Measurements from ENCODE around the gene TMEM178B. TPM values are rescaled to one million over a fixed set of nuclear protein-coding genes. Genes with fewer than 3 reads are reported as not detected.

TMEM178B gene
- total RNA-seq, 3 donors from 2014 or later (not counting 1 experiment from before 2014, with no cell fraction given) = not detected

GRCh38 chr7:141045126-141045841 is 28.6 kb upstream of the TMEM178B start:
- peaks cover 23 to 34% of the 10 kb centered on the region in 2 donors for H3K27me3 Mint-ChIP-seq (ENCODE audit: low read depth in 2 of 2)
- H3K9me3 Mint-ChIP-seq = no peaks in the 10 kb centered on the region
- Histone ChIP-seq H3K9me3 (ENCODE audit: control insufficient read depth, insufficient read depth, low read length) (no peaks in the 10 kb centered on the region), H3K4me3 (ENCODE audit: low read length) (no peak overlapping the region), H3K4me1 (ENCODE audit: control insufficient read depth, insufficient read depth, low read length) (no peaks in the 10 kb centered on the region), H3K36me3 (ENCODE audit: control insufficient read depth, insufficient read depth, low read length) (no peaks in the 10 kb centered on the region), H3K27me3 (ENCODE audit: control insufficient read depth, insufficient read depth, low read length) (peaks cover 6% of the 10 kb centered on the region), H3K27ac (ENCODE audit: low read length) (no peak overlapping the region)
- 52% methylated on average over 5 of the region's 7 CpGs for WGBS (ENCODE audit: insufficient coverage)
- no peak overlapping the region for H3K27ac Mint-ChIP-seq
- no peak overlapping the region for H3K4me3 Mint-ChIP-seq
- ATAC-seq = no peak
- intact Hi-C loops (cut with micrococcal nuclease) = no loop called here
- TF ChIP-seq, protein P1, sequence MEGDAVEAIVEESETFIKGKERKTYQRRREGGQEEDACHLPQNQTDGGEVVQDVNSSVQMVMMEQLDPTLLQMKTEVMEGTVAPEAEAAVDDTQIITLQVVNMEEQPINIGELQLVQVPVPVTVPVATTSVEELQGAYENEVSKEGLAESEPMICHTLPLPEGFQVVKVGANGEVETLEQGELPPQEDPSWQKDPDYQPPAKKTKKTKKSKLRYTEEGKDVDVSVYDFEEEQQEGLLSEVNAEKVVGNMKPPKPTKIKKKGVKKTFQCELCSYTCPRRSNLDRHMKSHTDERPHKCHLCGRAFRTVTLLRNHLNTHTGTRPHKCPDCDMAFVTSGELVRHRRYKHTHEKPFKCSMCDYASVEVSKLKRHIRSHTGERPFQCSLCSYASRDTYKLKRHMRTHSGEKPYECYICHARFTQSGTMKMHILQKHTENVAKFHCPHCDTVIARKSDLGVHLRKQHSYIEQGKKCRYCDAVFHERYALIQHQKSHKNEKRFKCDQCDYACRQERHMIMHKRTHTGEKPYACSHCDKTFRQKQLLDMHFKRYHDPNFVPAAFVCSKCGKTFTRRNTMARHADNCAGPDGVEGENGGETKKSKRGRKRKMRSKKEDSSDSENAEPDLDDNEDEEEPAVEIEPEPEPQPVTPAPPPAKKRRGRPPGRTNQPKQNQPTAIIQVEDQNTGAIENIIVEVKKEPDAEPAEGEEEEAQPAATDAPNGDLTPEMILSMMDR (IDR thresholded peaks at IDR 0.05) = no peak
- no peaks in the 10 kb centered on the region for H3K36me3 Mint-ChIP-seq
- H3K4me1 Mint-ChIP-seq = no peaks in the 10 kb centered on the region
- DNase-seq = no peak

DNA sequence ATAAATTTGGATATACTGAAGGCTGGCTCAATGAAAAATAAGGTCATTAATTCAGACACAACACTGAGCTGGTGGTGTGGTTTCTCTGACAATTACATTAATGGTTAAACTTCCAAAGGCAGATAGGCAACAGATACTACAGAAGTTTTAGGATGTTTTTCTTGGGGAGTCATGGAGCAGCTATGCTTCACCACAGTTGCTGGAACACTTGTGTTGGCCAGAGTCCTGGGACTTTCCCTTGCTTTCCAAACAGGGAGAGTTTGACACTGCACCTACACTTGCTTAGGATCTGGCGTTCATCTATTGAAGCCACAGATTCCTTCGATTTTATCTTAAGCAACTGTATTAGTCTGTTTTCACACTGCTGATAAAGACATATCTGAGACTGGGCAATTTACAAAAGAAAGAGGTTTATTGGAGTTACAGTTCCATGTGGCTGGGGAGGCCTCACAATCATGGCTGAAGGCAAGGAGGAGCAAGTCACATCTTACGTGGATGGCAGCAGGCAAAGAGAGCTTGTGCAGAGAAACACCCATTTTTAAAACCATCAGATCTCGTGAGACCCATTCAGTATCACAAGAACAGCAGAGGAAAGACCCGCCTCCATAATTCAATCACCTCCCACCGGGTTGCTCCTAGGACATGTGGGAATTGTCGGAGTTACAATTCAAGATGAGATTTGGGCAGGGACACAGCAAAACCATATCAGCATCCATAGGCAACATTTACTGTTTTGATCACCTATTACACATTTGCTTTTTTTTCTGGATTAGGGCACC is 27.8 kb upstream of the TMEM178B start:
- TF ChIP-seq, protein P1 (IDR thresholded peaks at IDR 0.05) = no peak
- intact Hi-C loops (cut with micrococcal nuclease) = no loop called here
- H3K4me1 Mint-ChIP-seq = no peaks in the 10 kb centered on the region
- H3K4me3 ChIP-seq (ENCODE audit: low read length) = no peak overlapping the region
- no peak overlapping the region for H3K27ac ChIP-seq (ENCODE audit: low read length)
- H3K27me3 ChIP-seq (ENCODE audit: control insufficient read depth, insufficient read depth, low read length) = peaks cover 6% of the 10 kb centered on the region
- H3K27ac Mint-ChIP-seq = no peak overlapping the region
- no peak for DNase-seq
- WGBS (ENCODE audit: insufficient coverage) = 83% methylated on average over 7 of the region's 7 CpGs
- no peaks in the 10 kb centered on the region for H3K9me3 Mint-ChIP-seq
- ATAC-seq = no peak
- no peak overlapping the region for H3K4me3 Mint-ChIP-seq
- H3K27me3 Mint-ChIP-seq (ENCODE audit: low read depth in 2 of 2) = peaks cover 19 to 34% of the 10 kb centered on the region in 2 donors
- H3K36me3 Mint-ChIP-seq = no peaks in the 10 kb centered on the region
- H3K36me3 ChIP-seq (ENCODE audit: control insufficient read depth, insufficient read depth, low read length) = no peaks in the 10 kb centered on the region
- H3K9me3 ChIP-seq (ENCODE audit: control insufficient read depth, insufficient read depth, low read length) = no peaks in the 10 kb centered on the region
- H3K4me1 ChIP-seq (ENCODE audit: control insufficient read depth, insufficient read depth, low read length) = no peaks in the 10 kb centered on the region

DNA sequence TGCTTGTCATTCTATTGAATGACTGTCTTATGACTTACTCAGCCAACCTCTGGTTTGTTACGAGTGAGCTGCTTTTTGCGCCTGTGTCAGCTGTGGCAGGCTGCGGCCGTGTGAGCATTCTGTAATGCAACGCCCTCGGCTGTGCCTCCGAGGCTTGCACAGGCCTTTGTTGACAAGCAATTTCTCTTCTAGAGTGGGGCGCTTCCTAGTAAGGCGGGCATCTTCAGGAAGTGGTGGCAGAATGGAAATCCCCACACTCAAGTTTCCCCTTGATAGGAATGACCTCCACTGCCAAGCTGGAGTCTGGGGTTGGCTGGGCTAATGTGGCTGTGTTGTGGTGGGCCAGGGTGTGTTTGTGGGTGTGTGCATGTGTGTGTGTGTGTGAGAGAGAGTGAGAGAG is 20.2 kb upstream of the TMEM178B start:
- no peaks in the 10 kb centered on the region for H3K36me3 ChIP-seq (ENCODE audit: control insufficient read depth, insufficient read depth, low read length)
- WGBS (ENCODE audit: insufficient coverage) = 14% methylated on average over 9 of the region's 9 CpGs
- peaks cover 14% of the 10 kb centered on the region for H3K4me1 ChIP-seq (ENCODE audit: control insufficient read depth, insufficient read depth, low read length)
- Mint-ChIP-seq H3K4me3 (peak overlapping the region; percentile 52), H3K27me3 (ENCODE audit: low read depth in 2 of 2) (peaks cover 8 to 12% of the 10 kb centered on the region in 2 donors), H3K4me1 (peaks cover 17 to 18% of the 10 kb centered on the region in 2 donors), H3K36me3 (no peaks in the 10 kb centered on the region), H3K27ac (peak overlapping the region; percentile 77 to 78), H3K9me3 (no peaks in the 10 kb centered on the region)
- TF ChIP-seq, protein P1 (IDR thresholded peaks at IDR 0.05) = no peak
- DNase-seq (peak; percentile 45 to 84), ATAC-seq (peak; percentile 92 to 95 (median 94))
- H3K4me3 ChIP-seq (ENCODE audit: low read length) = no peak overlapping the region
- no peaks in the 10 kb centered on the region for H3K27me3 ChIP-seq (ENCODE audit: control insufficient read depth, insufficient read depth, low read length)
- H3K9me3 ChIP-seq (ENCODE audit: control insufficient read depth, insufficient read depth, low read length) = peaks cover 5% of the 10 kb centered on the region
- intact Hi-C loops (cut with micrococcal nuclease) = no loop called here
- H3K27ac ChIP-seq (ENCODE audit: low read length) = peak overlapping the region; percentile 65

Measured in natural killer cell (primary cell).